ENCODE measurements around the gene CIART.
A peak's percentile ranks its signal among the peaks of the same experiment; 100 is the strongest.
"Not testable (repeated sequence)": the region's sequence is repeated elsewhere in the genome, so short reads cannot be mapped to it uniquely, and the experiment has no call there.

Gene CIART

GRCh38 chr1:150261367-150261766 is 21.0 kb upstream of the CIART start:
- DNase-seq (ENCODE audit: low spot score) = no peak

- DNase-seq (ENCODE audit: low spot score) = no peak
Observed at GRCh38 chr1:150262388-150263320, 19.7 kb upstream of the CIART start.

GRCh38 chr1:150263549-150263948 is 18.8 kb upstream of the CIART start:
- no peak for DNase-seq (ENCODE audit: low spot score)

- no peak for DNase-seq (ENCODE audit: low spot score)
Observed at GRCh38 chr1:150267896-150268295, 14.5 kb upstream of the CIART start.

GRCh38 chr1:150268340-150268704 is 14.0 kb upstream of the CIART start:
- no peak for DNase-seq (ENCODE audit: low spot score)

GRCh38 chr1:150268705-150269403 is 13.5 kb upstream of the CIART start, which contains the start of gene APH1A:
TSS of gene APH1A (minus strand) at chr1:150269016. CDS start at chr1:150268810, 206 bp downstream.
- peak; percentile 97 for DNase-seq (ENCODE audit: low spot score)

- no peak for DNase-seq (ENCODE audit: low spot score)
Observed at GRCh38 chr1:150269451-150269850, 12.9 kb upstream of the CIART start.

GRCh38 chr1:150271291-150271959 is 10.9 kb upstream of the CIART start:
- DNase-seq (ENCODE audit: low spot score) = no peak

- DNase-seq (ENCODE audit: low spot score) = no peak
Observed at GRCh38 chr1:150273311-150273710, 9.0 kb upstream of the CIART start.

- DNase-seq (ENCODE audit: low spot score) = no peak
Observed at GRCh38 chr1:150280138-150280707, 2.1 kb upstream of the CIART start.

- DNase-seq (ENCODE audit: low spot score) = no peak
Observed at GRCh38 chr1:150281221-150281757, 1.1 kb upstream of the CIART start.

GRCh38 chr1:150282558-150282958 is 204 bp downstream of the CIART start:
- no peak for DNase-seq (ENCODE audit: low spot score)

GRCh38 chr1:150283260-150283659 is 906 bp downstream of the CIART start:
- no peak for DNase-seq (ENCODE audit: low spot score)

GRCh38 chr1:150288382-150288781 is 6.0 kb downstream of the CIART start:
- DNase-seq (ENCODE audit: low spot score) = no peak

GRCh38 chr1:150288822-150289221 is 6.5 kb downstream of the CIART start:
- no peak for DNase-seq (ENCODE audit: low spot score)

- peak; percentile 92 for DNase-seq (ENCODE audit: low spot score)
Observed at GRCh38 chr1:150293433-150294253, 11.3 kb downstream of the CIART start, which contains the start of gene MRPS21. TSS of gene MRPS21 (plus strand) at chr1:150293861. CDS start at chr1:150294367, 506 bp downstream.

- DNase-seq (ENCODE audit: low spot score) = no peak
Observed at GRCh38 chr1:150295476-150295875, 13.1 kb downstream of the CIART start.

GRCh38 chr1:150299716-150300115 is 17.4 kb downstream of the CIART start:
- DNase-seq (ENCODE audit: low spot score) = no peak

GRCh38 chr1:150302338-150302737 is 20.0 kb downstream of the CIART start:
- no peak for DNase-seq (ENCODE audit: low spot score)

GRCh38 chr1:150302902-150303301 is 20.5 kb downstream of the CIART start:
- DNase-seq (ENCODE audit: low spot score) = no peak

- not testable (repeated sequence) for DNase-seq (ENCODE audit: low spot score)
Observed at GRCh38 chr1:150308585-150308984, 26.2 kb downstream of the CIART start.

All from left forelimb (tissue), 1 donor.